GM10847 (cell line): ENCODE measurements around the gene LRP1B.

Experiments
- POLR2A ChIP-seq: IDR thresholded peaks from 2 replicates; pipeline ENCODE4 v1.6.1; 2011; ENCODE audit not compliant: insufficient read length; ENCODE audit errors: extremely low read depth

Gene LRP1B

DNA sequence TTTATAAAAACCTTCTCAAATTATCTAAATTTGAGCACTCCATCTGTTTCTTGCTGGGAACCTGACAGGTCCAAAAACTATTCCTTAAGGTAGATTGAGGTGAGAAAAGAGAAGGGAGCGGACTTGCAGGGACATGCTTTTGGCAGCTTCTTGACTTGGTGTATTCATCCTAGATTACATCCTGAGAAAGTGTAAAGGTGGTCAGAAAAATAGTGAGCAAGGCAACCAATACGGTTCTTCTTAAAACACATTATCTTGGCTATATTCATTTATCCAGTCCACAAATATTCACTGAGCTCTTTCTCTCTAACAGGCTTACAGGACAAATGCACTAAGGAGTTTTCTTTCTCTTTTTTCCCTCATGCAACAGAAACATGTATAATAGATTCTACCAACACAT is 230.0 kb downstream of the LRP1B start:
- TF ChIP-seq POLR2A: no peak

DNA sequence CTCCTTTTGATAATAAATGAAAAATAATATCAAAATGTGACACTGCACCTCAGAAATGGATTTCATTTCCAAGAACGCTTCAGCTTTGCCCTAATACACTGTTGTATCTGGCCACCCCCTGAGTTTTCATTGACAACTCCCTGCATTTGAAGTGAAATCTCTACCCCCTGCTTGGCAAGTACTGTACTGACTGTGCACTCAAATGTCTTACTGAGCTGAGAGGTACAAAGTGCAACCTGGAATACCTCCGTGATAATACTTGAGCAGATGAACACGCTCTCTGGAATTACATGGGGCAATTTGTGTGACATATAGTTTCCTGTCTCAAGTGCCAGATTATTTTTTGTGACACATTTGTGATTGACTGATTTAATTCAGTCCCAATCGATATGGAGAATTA is 231.1 kb downstream of the LRP1B start:
- TF ChIP-seq POLR2A: no peak

DNA sequence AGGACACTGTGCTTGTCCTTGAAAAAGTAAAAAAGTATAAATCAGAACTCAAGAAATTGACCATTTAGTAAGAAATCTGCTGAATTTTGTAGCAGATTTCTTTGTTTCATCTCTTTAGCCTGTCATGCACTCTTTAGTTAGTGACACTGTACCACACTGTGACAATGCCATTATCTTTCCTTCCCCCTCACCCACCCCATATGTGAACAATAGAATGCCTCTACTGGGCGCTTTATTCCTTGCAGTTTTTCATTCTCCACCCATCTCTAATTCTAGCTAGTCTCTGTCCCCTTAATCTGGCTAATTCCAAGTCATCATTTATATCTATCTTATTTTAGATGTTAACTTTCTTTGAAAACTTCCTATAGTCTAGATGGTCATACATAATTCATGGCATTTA is 241.0 kb downstream of the LRP1B start:
- no peak for TF ChIP-seq POLR2A

DNA sequence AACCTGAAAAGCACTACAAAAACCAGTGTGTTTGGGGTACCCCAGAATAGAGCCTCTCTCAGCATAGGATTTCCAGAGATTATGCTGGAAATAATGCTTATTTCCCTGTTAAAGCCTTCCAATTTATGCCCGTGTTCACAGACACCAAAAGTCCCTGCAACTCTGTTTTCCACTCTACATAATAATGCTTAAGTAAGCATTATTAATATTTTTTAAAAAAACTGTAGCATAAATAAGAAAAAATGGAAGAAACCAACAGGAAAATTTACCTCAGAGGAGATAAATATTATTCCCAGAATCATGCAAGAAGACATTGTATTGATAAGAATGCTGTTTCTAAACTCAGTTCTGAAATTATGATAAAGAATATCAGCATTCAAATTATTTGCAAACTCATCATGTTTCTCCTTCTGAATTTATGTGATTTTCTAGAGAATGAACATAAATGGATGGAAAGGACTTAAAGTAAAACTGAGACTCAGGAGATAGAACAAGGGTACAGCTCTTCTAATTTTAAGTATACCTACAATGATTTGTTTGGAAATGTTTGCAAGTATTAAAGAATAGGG is 241.7 kb downstream of the LRP1B start:
- no peak for TF ChIP-seq POLR2A

DNA sequence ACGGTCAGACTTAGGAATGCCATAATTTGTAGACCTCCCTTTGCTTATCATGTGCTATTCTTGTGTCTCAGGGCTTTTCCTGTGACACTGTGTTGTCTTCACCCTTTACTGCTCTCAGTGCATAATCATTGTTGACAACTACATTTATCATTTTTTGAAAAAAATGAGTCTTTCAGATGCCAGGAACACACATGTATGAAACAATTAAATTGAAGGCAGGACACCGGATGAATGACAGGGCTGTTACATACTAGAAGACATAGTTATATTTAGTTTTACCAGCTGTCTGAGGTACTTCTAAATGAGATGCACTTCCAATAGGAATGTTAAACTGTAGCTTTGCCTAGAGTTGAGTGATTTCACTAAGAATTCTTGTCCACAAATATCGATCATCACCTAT is 243.5 kb downstream of the LRP1B start:
- TF ChIP-seq POLR2A: no peak

DNA sequence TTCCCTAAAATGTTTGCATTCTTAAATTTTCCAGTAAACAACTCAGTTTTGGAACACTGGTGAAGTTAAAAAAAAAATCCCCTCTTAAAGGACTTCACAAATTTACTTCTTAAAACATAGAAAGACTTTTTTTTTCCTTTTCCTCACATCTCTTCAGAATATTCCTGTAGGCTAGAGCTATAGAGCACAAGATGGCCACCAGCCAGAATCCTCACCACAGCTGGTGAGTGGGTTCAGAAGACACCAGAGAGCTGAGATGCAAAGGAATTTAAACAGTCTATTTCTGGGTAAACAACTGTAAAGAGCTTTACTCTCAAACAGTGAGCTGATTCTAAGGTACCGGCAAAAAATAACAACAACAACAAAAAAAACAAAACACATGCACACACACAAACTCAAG is 252.8 kb downstream of the LRP1B start:
- TF ChIP-seq POLR2A: no peak

DNA sequence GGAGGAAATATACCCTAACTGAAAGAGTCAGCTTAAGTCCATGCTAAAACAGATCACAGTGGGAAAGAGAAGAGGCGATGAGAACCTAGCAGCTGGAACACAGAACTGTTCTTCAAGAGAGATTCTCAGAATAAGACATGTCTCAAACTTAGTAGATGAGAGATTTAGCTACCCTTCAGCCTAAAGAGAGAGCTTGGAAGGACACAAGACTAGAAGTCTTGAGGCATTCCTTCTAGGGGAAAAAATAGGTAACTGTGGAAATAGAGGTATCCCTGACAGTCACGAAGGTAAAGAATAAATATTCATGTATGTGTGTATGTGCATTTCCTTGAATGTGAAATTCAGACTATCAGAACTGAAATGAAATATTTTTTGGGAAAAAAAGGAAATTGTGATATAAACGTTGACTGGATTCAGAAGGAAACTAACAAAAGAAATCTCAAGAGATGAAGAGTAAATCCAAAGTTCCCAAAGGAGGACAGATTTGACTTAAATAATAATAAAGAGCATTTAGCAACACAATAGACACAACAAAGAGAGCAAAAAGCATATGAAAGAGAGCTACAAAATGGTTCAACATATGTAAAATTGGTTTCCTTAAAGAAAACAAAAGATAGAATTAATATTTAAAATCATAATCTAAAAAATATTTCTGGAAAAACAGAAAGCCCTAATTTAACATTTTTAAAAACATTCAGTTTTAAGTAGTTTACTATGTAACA is 258.7 kb downstream of the LRP1B start:
- TF ChIP-seq POLR2A: no peak

DNA sequence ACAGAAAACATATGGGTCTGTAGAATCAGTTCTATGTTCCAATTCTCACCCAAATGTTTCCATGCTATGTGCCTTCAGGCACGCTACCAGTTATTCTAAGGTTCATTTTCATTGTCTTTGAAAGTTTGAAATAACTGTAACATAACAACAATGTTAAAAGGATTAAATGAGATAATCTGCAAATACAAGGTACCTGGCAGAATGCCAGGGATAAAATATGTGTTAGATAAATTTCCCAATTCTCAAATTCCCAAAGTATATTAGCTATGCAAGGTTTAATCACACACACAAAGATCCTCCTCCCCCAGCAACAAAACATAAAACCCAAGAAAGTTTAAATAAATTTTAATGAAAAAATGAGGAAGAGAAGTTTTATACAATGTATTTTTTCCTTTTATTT is 261.2 kb downstream of the LRP1B start:
- TF ChIP-seq POLR2A: no peak

DNA sequence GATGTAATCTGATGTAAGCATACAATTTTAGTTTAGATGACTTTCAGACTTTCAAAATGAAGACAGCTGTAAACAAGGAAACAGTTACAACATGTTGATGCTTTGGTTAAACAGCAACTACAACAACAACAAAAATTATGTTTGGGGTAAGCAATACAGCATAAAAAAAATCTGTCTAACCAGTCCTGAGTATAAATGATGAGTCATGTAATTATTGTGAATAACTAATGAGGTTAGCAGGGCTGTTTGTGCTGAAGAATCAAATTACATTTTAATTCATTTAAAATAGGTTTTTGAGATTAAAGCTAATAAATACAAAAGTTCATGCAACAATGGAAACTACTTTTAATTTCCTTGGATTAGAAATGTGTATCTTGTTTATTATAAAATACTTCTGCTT is 266.9 kb downstream of the LRP1B start:
- TF ChIP-seq POLR2A: no peak

DNA sequence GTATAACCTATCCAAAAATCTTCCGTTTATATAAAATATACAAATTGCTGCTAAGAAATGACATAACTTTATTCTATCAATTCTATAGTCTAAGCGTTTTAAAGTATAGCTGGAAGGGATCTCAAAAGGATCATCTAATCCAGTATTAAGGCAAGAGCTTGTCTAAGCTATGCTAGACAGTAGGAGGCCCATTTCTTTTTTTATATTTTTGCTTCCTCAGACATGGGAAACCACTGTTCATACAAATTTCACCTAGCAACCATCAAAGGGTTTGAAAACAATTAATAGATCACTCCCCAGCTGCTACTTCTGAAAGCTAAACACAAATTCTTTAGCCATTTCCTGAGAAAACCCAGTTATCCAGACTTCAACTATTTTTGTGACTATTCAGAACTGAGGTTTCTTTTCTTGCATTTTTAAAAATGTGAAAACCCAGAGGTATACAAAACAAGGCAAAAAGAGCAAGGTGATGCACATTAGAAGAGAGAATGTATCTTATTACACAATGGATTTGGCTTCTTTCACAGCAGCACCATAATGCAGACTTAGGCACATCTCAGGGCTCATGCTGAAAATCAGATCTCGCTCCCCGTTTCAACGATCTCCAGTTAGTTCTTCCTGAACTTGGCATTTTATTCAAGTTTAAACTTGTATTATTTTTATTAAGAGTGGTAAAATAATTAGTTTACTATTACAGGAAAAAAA is 274.4 kb downstream of the LRP1B start:
- TF ChIP-seq POLR2A: no peak

DNA sequence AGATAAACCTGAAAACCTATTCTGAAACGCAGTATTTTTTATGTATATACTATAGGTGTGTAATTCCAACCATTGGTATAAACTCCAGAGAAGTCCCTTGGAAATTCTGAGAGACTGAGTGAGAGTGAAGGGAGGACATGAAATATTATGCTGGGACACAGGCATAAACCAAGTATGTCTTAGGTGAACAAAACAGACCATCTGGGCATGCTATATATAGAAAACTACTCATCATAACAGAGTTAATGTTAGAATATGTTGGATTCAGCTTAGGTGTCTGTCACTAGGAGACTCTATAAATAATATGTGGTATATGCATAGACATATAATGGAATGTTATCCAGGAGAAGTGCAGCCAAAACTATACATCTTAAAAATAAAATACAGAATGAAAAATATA is 282.6 kb downstream of the LRP1B start:
- no peak for TF ChIP-seq POLR2A

DNA sequence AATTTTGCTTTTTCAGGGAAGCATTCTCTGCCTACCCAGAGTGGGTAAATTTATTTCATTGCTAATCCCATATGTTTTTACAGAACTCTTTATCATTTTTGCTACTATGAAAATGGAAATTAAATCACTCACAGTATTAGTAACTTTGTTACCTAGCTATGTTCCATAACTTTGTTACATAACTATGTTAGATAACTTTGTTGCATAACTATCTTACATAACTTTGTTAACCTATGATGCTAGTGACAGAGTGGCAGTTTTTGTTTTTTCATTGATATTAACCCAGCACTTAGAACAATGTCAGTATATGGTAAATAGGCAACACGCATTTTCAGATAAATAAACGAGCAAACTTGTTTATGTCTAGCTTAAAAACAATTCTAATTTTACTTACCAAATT is 286.6 kb downstream of the LRP1B start:
- TF ChIP-seq POLR2A: no peak

DNA sequence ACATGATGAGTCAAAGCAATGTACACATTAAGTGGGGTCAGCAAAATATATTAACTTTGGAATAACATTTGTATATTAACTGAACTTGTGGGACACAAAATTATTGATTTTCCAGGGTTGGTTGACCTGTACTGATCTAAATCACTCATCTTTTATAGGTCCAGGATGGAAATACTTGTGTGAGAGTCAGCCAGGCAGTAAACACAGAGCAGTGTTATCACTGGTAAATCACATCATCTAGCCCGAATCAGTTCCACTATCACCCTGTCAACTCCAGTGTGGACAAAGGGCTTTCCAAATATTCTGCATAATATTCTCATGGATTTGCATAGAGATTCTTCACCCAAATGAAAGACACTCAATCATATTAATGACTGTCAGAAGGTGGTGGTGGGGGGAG is 295.7 kb downstream of the LRP1B start:
- TF ChIP-seq POLR2A: no peak

DNA sequence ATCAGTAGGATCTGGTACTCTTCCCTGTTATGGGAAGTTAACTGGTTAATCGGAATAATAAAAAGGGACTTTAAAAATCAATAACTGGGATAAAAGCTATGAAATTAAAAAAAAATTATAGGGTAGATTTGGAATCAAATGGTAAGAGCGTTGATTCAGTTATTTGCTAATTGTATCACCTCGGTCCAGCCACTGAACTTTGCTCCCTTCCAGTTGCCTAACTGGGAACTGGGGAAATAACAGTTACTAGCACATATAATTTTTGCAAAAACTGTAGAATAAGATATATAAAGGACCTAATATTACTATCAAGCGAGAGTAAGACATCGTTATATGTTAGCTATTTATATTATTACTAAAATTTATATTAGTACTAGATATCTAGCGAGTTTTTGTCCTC is 302.1 kb downstream of the LRP1B start:
- no peak for TF ChIP-seq POLR2A

DNA sequence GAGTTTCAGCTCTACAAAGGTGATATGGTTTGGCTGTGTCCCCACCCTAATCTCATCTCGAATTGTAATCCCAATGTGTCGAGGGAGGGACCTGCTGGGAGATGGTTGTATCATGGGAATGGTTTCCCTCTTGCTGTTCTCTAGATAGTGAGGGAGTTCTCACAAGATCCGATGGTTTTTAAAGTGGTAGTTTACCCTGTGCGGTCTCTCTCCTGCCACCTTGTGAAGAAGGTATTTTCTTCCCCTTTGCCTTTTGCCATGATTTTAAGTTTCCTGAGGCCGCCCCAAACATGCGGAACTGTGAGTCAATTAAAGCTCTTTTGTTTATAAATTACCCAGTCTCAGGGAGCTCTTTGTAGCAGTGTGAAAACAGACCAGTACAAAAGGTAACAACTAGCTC is 306.0 kb downstream of the LRP1B start:
- TF ChIP-seq POLR2A: no peak

DNA sequence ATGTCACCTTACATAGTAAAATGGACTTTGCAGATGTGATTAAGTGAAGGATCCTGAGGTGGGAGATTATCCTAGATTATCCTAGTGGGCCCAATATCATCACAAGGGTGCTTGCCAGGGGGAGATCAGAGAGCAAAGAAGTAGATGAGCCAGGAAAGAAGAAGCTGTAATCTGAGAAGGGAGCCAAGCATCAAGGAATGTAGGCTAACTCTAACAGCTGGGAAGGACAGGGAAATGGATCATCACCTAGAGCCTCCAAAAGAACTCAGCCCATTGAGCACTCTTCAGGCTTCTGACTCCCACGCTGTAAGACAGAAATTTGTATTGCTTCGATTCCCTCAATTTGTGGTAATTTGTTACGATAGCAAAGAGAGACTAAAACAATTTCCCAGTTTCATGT is 309.9 kb downstream of the LRP1B start:
- TF ChIP-seq POLR2A: no peak

DNA sequence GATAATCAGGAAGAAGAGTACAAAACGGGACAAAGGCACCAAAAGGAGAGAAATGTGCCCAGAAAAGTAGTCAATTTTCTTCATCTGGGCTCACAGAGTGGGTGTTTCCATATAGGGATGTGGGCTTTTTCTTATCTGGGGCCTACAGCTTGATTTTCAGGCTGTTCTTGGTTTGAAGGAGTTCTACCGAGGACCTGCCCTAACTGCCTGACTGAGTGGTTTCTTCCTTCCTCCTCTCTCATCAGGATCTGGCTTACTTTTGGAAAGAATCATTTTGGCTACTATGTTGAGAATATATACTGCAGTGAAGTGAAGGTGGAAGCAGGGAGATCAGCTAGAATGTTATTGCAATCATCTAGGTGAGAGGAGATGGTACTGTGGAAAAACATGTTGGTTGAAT is 316.7 kb downstream of the LRP1B start:
- TF ChIP-seq POLR2A: no peak
